ENCODE data around the gene HELZ.
"Not testable (repeated sequence)": the region's sequence is repeated elsewhere in the genome, so short reads cannot be mapped to it uniquely, and the experiment has no call there.

Gene HELZ

DNA sequence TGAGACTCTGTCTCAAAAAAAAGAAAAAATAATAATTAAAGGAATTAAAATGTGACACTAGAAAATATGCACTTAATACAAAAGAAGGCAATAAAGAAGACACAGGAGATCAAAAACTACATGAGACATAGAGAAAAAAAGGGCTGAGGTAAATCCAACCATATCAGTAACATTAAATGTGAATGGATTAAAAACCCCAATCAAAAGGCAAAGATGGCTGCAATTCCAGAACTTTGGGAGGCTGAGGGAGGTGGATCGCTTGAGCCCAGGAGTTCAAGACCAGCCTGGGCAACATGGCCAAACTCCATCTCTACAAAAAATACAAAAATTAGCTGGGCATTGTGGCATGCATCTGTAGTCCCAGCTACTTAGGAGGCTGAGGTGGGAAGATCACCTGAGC lies 103.0 kb downstream of the HELZ start:
- not testable (repeated sequence) for DNase-seq

- DNase-seq: peak in 4 of 14 donors; percentile 1 to 18 (median 16)
These were observed 105.0 kb downstream of the HELZ start for GRCh38 chr17:67139784-67140665.

GRCh38 chr17:67139289-67139688 lies 105.7 kb downstream of the HELZ start:
- no peak for DNase-seq

DNA sequence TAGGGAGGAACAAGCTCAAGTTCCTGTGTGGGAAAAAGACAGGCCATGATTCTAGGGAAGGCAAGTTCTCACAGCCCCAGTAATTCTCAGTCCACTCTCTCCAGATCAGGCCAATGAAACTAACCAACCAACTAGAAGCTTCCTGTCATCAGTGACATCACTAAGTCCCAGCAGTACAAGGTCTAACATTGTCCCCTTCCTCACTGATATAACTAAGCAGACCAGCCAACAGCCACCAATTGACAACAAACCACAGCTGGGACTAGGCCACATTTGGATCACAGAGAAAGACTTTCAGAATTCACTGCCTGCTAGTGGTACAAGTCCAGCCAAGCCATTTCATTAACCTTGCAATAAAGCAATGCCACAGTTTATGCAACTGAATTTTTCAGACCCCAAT lies 106.6 kb downstream of the HELZ start:
- peak in 5 of 14 donors; percentile 5 to 42 (median 8) for DNase-seq

GRCh38 chr17:67137860-67138259 lies 107.1 kb downstream of the HELZ start:
- no peak for DNase-seq

DNA sequence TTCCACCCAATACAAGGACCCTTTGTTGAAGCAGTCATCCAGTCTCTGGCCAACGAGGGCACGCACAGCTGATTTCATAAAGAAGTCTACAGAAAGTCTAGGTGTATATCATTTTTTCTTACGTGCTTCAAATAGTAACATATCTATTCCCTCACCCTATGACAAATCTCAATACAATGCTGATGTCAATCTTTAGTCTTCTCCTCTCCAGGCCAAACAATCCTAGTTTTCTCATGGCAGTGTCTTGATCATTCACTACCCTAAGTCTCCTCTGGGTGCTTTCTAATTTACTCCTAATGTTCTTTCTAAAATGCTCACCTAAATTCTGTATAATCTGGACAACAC lies 108.0 kb downstream of the HELZ start:
- no peak for DNase-seq

GRCh38 chr17:67136191-67137025 lies 108.6 kb downstream of the HELZ start:
- DNase-seq: no peak

DNA sequence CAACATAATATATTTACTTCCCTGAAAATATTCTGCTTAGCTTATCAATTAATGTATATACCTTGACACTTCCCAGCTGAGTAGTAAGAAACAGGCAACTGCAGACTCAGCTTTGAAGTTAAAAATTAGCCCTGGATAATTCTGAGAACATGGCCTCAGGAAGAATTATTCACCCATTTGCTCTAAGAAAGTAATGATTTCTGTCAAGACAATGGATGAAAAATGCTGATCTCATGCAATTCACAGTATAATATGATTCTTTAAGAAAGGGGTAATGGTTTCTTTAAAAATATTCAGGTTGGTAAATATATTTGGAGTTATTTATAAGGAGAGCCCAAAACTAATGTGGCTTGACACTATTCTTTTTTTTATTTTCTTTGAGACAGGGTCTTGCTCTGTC lies 111.8 kb downstream of the HELZ start:
- no peak for DNase-seq

DNA sequence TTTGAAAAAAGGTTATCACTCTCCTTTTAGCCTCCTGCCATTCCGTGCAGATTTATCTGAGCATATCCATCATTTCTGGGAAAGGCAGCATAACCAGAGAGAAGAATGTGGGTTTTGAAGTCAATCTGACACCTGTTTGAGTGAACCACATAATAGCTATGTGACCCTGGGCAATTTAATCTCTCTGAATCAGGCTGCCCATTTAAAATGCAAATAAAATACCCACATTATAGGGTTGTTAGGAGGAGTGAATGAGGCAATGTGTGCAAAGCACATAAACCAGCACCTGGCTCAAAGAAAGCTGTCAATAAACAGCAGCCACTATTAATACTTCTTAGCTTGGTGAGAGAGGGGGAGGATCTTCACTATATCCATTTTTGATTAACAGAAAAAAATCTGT lies 112.6 kb downstream of the HELZ start:
- DNase-seq: no peak

GRCh38 chr17:67130768-67131167 lies 114.2 kb downstream of the HELZ start:
- DNase-seq: no peak

DNA sequence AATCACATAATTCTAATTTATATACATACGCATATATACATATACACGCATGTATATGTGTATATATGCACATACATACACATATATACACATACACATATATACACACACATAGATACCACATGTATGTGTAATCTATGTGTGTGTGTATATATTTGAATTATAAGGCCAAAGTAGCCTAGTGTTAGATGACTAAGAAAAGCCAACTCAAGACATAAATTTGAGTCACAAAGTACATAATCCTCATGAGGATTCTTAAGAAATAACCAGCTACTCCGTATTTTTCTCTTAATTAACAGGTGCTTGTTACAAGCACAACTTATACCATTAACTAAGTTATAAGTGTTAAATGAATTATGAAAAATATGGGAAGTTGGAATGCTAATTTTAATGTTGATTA lies 115.7 kb downstream of the HELZ start:
- DNase-seq: no peak

- no peak for DNase-seq
These were observed 116.3 kb downstream of the HELZ start for GRCh38 chr17:67128700-67129099.

GRCh38 chr17:67127925-67128324 lies 117.1 kb downstream of the HELZ start:
- DNase-seq: no peak

GRCh38 chr17:67126983-67127382 lies 118.0 kb downstream of the HELZ start:
- no peak for DNase-seq

DNA sequence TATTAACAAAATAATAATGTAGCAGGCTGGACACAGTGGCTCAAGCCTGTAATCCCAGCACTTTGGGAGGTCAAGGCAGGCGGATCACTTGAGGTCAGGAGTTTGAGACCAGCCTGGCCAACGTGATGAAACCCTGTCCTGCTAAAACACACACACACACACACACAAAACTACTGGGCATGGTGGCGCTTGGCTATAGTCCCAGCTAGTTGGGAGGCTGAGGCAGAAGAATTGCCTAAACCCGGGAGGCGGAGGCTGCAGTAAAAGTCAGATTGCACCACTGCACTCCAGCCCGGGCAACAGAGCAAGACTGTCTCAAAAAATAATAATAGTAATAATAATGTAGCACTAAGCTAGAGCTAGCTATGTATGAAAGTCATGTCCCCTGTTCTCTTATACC lies 118.5 kb downstream of the HELZ start:
- DNase-seq: not testable (repeated sequence)

- no peak for DNase-seq
These were observed 119.1 kb downstream of the HELZ start for GRCh38 chr17:67125924-67126323.

GRCh38 chr17:67125417-67125816 lies 119.6 kb downstream of the HELZ start:
- DNase-seq: no peak

GRCh38 chr17:67124450-67125148 lies 120.4 kb downstream of the HELZ start:
- no peak for DNase-seq

- DNase-seq: no peak
These were observed 121.3 kb downstream of the HELZ start for GRCh38 chr17:67123699-67124098.

DNA sequence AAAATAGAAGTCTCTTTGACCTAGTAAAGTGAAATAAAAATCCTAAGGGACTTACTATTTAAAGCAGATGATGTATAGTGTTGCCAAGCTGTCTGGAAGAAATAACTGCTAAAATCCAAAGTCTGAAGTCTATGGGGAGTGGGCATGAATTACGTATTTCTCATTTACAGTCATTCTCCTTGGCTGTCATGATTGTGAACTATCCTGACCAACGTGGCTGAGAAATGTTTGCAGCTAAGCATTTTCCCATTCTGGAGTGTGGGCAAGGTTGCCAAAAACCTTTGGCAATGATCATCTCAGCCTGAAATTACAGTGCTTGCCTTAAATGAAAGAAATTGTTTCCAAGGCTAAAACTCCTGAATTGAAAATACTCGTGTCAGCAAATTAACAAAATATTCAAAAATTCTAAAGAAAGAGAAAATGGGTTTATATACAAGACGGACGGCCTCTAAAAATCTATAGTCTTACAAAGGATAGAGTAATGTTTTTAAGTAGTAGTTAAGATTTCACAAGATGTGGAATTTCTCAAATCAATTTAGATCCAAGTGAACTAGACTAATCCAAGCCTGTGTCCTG lies 123.6 kb downstream of the HELZ start:
- DNase-seq: peak in 1 of 14 donors; percentile 46

GRCh38 chr17:67119102-67119501 lies 125.9 kb downstream of the HELZ start:
- DNase-seq: no peak

GRCh38 chr17:67116045-67116575 lies 128.9 kb downstream of the HELZ start:
- no peak for DNase-seq
